KOPT-K1 (cell line): ENCODE results near the gene METTL25B.

ENCODE experiments used
- H3K27ac ChIP-seq: fragments of 200-600 bp; sonication (generic); 2 replicates; pipeline ENCODE4 v1.5.1; 2016; ENCODE audit warnings: antibody characterized with exemption, mild to moderate bottlenecking, low read depth, low read length; ENCODE audit not compliant: poor library complexity, severe bottlenecking
- H3K36me3 ChIP-seq: fragments of 200-600 bp; sonication (generic); 2 replicates; pipeline ENCODE4 v1.5.1; 2017; ENCODE audit warnings: antibody characterized with exemption, mild to moderate bottlenecking, low read length, moderate library complexity; ENCODE audit not compliant: insufficient read depth
- H3K9me3 ChIP-seq: fragments of 200-600 bp; sonication (generic); 2 replicates; pipeline ENCODE4 v1.5.1; 2017; ENCODE audit warnings: antibody characterized with exemption, low read length, mild to moderate bottlenecking; ENCODE audit not compliant: insufficient read depth, poor library complexity, severe bottlenecking

The METTL25B gene

DNA sequence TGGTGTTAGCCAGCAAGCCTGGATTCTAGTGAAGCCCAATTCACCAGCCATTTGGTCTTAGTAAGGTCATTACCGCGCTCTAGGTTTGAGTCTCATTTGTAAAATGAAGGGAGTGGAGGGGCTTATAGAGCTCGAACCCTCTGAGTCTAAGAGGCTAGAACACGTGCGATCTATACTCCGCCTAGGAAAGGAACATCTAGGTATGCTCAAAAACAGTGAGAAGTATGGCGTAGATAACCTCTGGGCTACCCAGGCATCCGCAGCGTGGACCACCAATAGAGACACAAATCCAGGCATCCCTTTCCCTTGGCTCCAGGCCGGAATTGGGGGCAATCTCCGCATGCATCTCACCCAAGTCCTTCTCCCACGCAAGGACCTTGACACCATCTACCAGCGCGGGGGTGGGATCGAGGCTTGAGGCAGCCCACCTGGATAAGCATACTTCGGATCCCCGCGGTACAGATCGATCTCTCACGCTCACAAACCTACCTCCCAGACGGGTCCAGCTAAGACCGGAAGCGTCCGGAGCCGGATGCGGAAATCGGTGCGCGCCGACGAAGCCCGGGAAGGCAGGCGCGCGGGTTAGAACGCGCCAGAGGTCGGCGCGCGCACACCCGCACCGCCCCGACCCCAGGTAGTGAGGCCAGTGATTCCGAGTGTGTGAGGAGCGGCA, at the start of gene METTL25B:
Gene METTL25B (plus strand): TSS at position 544 of the 673 bp plus-strand sequence. CDS start 636 bp downstream, outside the sequence.
- no peaks in the 10 kb centered on the region for H3K9me3 ChIP-seq
- peaks cover 37% of the 10 kb centered on the region for H3K36me3 ChIP-seq
- peak within 1 kb of the TSS; percentile 87 for H3K27ac ChIP-seq

DNA sequence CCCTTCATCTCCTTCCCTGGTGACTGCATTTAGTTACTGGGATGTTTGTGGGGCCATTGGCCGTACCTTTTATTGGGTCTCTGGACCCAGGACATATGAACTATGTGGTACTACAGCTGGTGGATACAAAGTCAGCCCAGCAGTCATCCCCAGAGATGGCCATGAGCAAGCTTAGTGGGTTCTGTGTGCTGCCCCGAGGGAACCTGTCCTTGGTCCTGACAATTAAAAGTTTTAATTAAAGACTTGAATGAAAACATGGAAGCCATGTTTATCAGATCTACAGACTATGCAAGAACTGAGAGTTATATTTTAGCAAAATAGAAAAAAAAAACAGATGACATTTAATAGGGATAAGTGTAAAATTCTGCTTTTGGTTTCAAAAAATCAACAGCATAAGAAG, 48.2 kb upstream of the METTL25B start:
- no peaks in the 10 kb centered on the region for H3K36me3 ChIP-seq
- no peak overlapping the region for H3K27ac ChIP-seq

DNA sequence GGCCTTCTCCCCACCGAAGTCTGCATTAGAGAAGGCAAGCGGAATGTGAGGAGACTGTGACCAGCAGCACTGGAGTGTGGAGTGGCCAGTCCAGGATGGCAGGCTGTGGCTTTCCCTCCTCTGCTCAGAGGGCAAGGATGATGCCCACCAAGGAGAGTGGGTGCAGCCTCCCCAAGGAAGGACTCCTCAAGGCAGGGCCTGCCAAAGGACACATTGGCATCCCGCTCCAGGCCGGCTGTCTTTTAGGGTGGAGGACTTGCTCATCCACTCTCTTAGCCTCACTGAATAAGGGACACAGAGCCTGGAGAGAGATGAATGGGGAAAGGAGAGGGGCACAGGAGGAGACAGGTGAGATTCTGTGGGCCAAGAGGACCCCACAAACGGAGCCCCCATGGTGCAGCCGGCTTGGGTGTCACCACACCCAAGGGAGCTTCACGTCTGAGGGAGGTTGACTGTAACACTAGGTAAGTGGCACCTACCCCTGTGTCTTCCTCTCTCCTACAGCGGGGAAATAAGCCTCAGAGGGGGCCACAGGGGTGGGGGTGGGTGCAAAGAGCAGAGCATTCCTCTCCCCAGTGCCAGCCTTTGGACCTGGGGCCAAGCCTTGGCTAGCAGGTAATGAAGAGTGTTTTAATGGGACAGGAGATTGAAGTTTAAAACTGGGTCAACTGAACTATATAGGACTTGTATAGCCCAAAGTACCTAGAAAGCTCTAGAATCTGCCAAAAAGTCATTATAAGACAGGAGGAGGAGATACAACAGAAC, 46.9 kb upstream of the METTL25B start:
- Histone ChIP-seq H3K36me3 (no peaks in the 10 kb centered on the region), H3K9me3 (no peaks in the 10 kb centered on the region), H3K27ac (no peak overlapping the region)

More for the DNA sequence above, 48.2 kb upstream of the METTL25B start:
- no peaks in the 10 kb centered on the region for H3K9me3 ChIP-seq

DNA sequence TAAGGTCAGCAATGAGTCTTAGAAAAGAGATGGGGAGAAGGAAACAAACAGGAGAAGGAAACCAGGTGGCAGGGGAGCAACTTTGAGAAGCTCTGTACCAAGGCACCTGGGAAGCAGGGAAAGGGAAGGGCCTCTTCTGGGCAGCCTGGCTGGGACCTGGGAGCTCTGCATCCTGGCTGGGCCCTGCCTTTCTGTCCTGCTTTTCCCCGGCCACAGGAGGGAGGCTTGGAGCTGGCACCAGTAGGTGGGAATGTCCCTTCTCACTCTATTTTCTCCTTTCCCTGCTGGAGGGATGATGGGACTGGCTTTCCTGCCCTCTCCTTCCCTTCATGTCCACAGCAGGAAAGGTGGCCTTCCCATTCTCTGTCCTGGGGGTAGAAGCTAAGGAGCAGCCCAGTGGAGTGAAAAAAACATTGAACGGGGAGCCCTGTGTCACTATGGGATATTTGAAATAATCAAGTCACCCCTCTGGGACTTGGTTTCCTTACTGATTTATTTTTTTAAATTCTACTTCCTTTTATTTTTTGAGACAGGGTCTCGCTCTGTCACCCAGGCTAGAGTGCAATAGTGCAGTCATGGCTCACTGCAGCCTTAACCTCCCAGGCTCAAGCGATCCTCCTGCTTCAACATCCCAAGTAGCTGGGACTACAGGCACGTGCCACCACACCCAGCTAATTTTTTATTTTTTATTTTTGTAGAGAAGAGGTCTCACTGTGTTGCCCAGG, 45.9 kb upstream of the METTL25B start:
- Histone ChIP-seq H3K36me3 (no peaks in the 10 kb centered on the region), H3K27ac (no peak overlapping the region), H3K9me3 (no peaks in the 10 kb centered on the region)

DNA sequence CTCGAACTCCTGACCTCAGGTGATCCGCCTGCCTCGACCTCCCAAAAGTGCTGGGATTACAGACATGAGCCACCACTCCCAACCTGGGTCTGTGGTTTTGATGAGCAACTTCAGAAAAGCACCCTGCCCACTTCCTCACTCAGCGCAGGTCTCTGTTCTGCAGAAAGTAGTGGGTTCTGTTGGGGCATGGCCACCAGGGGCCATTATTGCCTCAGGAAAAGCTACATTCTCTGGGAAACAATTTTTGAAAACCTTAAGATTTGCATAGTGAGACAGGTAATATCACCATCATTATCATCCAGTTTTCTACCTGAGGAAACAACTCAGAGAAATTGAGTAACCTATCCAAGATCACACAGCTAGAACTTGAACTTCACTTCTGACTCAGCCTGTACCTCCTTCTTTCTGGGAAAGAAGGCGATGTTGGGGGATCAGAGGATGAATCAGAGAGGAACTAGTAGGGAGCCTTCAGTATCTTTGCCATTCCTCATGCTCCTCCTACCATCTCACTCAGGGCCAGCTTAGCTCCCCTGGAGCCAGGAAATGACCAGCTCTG, 44.0 kb upstream of the METTL25B start:
- H3K9me3 ChIP-seq: no peaks in the 10 kb centered on the region
- no peak overlapping the region for H3K27ac ChIP-seq
- no peaks in the 10 kb centered on the region for H3K36me3 ChIP-seq

DNA sequence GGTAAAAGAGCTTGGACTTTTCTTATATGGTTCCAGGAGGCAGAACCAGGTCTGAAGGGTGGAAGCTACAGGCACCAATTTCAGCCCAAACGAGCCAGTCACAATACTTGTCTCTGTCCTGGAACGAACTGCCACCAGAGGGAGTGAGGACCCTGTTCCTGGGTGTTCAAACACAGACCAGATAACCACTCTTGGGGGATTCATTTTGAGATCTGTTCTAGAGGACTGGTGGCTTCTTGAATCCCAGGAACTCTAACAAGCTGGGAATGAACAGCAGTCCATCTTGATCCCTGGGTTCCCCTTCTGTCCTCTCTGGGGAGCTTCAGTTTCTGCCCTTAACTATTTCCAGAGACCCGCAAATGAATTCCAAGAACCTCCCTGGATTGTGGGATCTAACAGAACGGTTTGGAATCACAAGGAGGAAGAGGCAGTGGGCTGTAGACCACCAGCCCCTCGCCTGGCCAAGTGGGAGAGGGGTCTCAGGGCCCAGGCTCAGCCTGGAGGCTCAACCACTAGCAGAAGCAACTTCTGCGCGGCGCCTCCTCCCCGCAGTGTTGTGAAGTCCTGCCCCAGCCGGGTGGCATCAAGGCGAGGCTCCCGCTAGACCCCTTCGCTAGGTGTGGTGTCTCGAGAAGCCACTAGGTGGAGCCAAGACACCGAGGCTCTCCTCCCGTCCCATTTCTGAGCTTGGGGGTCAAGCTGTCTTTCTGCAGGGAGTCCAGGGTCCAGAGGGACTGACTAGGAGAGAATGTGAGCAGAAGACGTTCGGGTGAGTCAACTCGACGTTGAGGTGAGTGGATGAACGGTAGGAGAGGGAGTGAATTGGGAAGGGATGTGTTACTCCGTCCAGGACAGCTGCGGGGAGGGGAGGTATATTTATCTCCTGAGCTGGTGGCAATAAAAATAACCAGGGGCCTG, 39.0 kb upstream of the METTL25B start:
- Histone ChIP-seq H3K36me3 (no peaks in the 10 kb centered on the region), H3K27ac (no peak overlapping the region), H3K9me3 (no peaks in the 10 kb centered on the region)

DNA sequence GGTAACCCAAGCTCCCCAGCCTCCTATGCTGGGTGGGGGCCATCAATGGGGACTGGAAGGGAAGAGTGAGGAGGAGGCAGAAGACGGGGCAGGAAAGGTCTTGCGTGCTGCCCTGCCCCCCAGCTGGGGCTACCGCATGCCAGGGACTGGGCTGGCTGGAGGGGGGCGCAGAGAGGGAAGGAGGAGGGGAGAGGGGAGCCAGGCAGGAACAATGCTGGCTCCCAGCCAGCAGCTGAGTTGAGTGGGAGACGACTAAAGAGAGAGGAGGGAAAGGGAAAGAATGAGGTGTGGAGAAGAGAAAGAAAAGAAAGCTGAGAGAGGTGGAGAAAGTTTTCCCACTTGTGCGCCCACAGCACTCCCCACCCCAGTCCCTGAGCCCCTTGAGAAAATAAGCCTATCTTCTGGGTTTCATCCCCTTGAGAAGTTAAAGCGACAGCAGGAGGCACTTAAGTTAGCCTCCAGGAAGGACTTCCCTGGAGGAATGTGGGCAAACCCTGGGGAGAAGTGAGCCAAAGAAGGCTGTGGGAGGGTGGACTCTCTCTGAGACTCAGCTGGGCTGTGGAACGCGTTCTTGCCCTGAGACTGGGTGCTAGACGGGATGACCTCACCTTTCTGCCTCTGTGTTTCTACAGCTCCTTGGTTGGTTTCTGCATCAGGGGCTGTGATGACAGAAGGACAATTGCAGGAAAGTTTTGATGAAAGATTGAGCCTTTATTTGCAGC, 38.2 kb upstream of the METTL25B start:
- Histone ChIP-seq H3K9me3 (no peaks in the 10 kb centered on the region), H3K27ac (no peak overlapping the region)

DNA sequence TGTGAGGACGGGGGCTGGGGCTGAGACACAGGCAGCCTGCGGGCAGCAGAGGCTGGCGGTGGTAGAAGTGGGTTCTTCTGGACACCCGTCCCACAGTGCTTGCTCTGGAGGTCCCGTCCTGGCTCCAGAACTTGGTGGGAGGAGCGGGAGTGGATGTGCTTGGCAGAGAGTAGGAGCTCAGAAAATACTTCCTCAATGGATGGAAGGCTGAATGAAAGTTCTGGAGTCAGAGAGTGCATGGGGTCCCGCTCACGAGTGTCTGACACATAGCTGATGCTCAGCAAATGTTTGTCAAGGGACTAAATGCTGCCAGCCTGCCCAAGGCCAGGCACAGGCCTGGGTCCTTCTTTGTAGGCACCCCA, 37.6 kb upstream of the METTL25B start:
- H3K27ac ChIP-seq: no peak overlapping the region
- H3K36me3 ChIP-seq: no peaks in the 10 kb centered on the region
- no peaks in the 10 kb centered on the region for H3K9me3 ChIP-seq

More for the DNA sequence above, 38.2 kb upstream of the METTL25B start:
- H3K36me3 ChIP-seq: no peaks in the 10 kb centered on the region

DNA sequence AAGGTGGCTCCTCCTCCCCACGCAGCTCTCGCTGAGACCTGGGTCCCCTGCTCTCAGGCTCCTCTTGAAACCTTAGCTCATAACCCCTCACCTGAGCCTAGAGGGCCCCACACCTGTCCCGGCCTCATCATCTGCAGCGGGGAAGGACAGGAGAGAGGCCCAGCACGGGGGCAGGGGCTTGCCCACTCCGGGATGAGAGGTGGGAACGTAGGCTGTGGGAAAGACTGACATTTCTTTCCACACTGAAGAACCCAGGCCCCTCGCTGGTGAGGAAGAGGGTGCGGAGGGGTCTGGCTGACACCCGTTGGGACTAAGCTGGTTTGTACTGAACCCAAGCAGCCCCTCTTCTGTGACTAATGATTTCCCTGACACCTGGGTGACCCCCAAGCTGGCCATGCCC, 37.1 kb upstream of the METTL25B start:
- Histone ChIP-seq H3K27ac (no peak overlapping the region), H3K9me3 (no peaks in the 10 kb centered on the region), H3K36me3 (no peaks in the 10 kb centered on the region)

DNA sequence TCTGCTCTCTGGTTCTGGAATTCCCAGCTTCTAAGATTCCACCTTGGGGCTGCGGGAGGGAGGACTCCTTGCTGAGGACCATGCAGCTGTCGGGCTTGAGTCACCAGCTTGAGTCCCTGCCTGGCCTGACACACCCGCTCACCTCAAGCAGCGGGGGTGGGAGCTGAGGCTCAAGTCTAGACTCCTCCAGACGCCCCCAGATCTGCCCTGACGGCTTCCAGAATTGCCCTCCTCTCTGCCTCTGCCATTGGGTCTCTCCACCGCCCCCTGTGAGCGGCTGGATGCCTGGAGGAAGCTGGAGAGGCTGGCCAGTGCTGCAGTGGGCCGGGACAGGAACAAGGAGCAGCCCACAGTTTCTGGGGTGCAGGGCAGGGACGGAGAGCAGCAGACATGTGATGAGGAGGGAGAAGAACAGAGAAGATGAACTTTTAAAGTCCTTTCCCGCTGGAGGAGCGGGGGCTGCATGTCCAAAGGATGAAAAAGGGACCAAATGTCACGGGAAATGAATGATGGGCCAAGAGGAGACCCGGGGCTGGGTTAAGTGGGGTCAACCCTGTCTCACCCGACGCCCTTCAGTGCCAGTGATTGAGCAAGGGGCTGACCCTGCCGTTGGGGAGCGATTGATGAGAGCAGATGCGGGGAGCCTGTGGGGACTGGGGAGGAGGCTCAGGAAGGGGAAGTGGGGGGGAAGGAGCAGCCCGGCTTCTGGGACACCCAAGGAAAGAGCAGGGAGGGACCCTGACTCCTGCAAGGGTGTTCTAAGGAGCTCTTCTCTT, 36.4 kb upstream of the METTL25B start:
- Histone ChIP-seq H3K9me3 (no peaks in the 10 kb centered on the region), H3K27ac (no peak overlapping the region), H3K36me3 (no peaks in the 10 kb centered on the region)

DNA sequence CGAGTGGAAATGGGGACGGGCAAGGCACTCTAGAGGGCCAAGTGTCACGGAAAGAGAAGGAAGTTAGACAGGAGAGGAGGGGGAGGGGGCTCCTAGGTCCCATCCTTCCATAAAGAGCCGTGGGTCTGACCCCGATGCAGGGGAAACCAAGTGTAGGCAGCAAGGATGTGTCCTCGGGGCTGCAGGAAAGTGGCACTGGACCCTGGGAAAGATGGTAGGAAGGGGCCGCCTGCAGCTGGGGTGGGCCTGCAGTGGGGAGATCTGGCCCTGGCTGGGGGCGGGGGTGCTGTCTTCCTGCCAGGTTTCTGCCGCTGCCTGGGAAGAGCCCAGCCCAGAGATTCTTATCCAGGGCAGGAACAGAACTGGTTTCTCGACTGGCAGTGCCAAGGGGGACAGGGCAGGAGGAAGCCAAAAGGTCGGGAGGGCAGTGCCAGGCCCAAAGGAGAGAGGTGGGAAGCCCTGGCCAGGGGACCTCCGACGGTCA, 35.8 kb upstream of the METTL25B start:
- H3K9me3 ChIP-seq: no peaks in the 10 kb centered on the region
- H3K36me3 ChIP-seq: no peaks in the 10 kb centered on the region
- no peak overlapping the region for H3K27ac ChIP-seq

DNA sequence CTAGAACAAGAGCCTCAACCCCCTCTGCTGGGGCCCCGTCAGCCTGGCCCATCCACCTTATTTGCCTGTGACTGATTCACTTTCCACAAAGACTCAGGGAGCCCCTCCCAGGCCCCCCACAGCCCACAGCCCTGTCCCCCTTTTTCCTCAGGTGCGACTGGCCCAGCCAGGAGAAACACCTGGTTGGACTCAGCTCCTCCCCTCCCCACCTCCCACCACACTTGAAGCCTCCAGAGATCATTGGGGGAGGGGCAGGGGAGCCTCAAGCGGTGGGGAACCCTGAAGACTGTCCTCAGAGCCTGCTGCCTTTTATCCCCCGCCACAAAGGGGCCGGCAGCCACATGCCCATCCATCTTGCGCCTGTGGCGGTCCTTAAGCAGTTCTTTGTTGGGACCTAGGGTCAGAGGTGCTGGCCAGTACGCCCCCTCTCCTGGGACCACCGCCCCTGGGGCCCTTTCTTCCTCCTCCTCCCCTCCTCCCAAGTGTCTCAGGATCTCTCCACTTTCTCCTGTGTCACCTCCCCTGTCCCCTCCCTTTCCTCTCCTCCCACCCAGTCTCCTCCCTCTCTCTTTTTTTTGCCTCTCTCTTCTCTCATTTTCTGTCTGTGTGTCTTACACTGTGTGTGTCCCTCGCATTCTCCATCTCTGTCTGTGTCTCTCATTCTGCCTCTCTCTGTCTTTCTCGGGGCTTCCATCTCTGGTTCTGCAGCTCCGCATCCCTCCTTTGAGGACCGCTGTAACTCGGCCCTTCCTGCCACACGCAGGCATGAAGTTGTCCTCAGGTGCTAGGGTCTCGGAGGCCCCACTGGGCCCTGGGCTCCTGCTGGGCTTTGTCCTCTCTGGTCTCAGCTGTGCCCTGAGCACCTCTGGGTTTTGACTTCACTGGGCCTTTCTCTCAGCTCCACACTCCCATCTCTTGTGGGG, 35.1 kb upstream of the METTL25B start:
- no peaks in the 10 kb centered on the region for H3K9me3 ChIP-seq
- no peaks in the 10 kb centered on the region for H3K36me3 ChIP-seq
- H3K27ac ChIP-seq: no peak overlapping the region
